SK-N-SH treated with all-trans-retinoic acid at 6 μM for 48 hours (cell line): ENCODE data around the gene COPG2.

Experiments
- ATAC-seq: fragments of 200-7000 bp; cut with Tn5 transposase; 3 replicates; pipeline ENCODE4 v1.9.1; 2020; ENCODE audit warnings: mild to moderate bottlenecking, moderate library complexity
- ARNTL ChIP-seq: fragments of 450-650 bp; formaldehyde crosslinking; IDR thresholded peaks from 2 replicates; pipeline ENCODE4 v1.5.0; 2020; ENCODE audit warnings: low read depth, mild to moderate bottlenecking, moderate library complexity, borderline replicate concordance
- BACH2 ChIP-seq: fragments of 250-450 bp; sonication (Bioruptor Pico); IDR thresholded peaks from 2 replicates; pipeline ENCODE4 v1.9.0; 2021; ENCODE audit warnings: mild to moderate bottlenecking, borderline replicate concordance
- CREB5 ChIP-seq: fragments of 250-450 bp; sonication (Bioruptor Pico); IDR thresholded peaks from 2 replicates; pipeline ENCODE4 v1.5.1; 2020; ENCODE audit warnings: low read depth, mild to moderate bottlenecking, moderate library complexity
- CSDC2 ChIP-seq: fragments of 250-450 bp; sonication (Bioruptor Pico); IDR thresholded peaks from 2 replicates; pipeline ENCODE4 v1.5.0; 2020; ENCODE audit warnings: mild to moderate bottlenecking, moderate library complexity
- ESRRG ChIP-seq: fragments of 250-450 bp; sonication (Bioruptor Pico); IDR thresholded peaks from 2 replicates; pipeline ENCODE4 v1.6.1; 2021; ENCODE audit warnings: mild to moderate bottlenecking
- PATZ1 ChIP-seq: fragments of 250-450 bp; sonication (Bioruptor Pico); IDR thresholded peaks from 2 replicates; pipeline ENCODE4 v1.8.0; 2020; ENCODE audit warnings: mild to moderate bottlenecking, moderate library complexity, borderline replicate concordance
- POU6F1 ChIP-seq: fragments of 250-450 bp; sonication (Bioruptor Pico); IDR thresholded peaks from 2 replicates; pipeline ENCODE4 v1.8.0; 2021; ENCODE audit warnings: low read depth, mild to moderate bottlenecking, moderate library complexity, borderline replicate concordance
- SNAI2 ChIP-seq: fragments of 250-450 bp; sonication (Bioruptor Pico); IDR thresholded peaks from 2 replicates; pipeline ENCODE4 v1.5.0; 2020; ENCODE audit warnings: mild to moderate bottlenecking, moderate library complexity
- TOX ChIP-seq: fragments of 250-450 bp; sonication (Bioruptor Pico); IDR thresholded peaks from 2 replicates; pipeline ENCODE4 v1.8.0; 2021; ENCODE audit warnings: mild to moderate bottlenecking, moderate library complexity, borderline replicate concordance
- TSHZ2 ChIP-seq: fragments of 250-450 bp; sonication (Bioruptor Pico); IDR thresholded peaks from 2 replicates; pipeline ENCODE4 v1.5.0; 2020; ENCODE audit warnings: mild to moderate bottlenecking, moderate library complexity
- ZFP3 ChIP-seq: fragments of 250-450 bp; sonication (Bioruptor Pico); IDR thresholded peaks from 2 replicates; pipeline ENCODE4 v1.5.0; 2020; ENCODE audit warnings: mild to moderate bottlenecking, moderate library complexity
- ZNF565 ChIP-seq: fragments of 450-650 bp; formaldehyde crosslinking; conservative IDR thresholded peaks from 2 replicates; pipeline ENCODE4 v1.5.0; 2020; ENCODE audit warnings: low read depth, mild to moderate bottlenecking, moderate library complexity
- ZNF70 ChIP-seq: fragments of 450-650 bp; formaldehyde crosslinking; IDR thresholded peaks from 2 replicates; pipeline ENCODE4 v1.5.0; 2020; ENCODE audit warnings: mild to moderate bottlenecking, moderate library complexity
- TF ChIP-seq, protein P1 (sequence below): fragments of 250-450 bp; sonication (Bioruptor Pico); IDR thresholded peaks from 2 replicates; pipeline ENCODE4 v1.5.1; 2021; ENCODE audit warnings: mild to moderate bottlenecking, moderate library complexity

The COPG2 gene

GRCh38 chr7:130668258-130669084 lies at the start of gene COPG2:
TSS of gene COPG2 (minus strand) at chr7:130668748. CDS start at chr7:130668668, 80 bp downstream.
- TF ChIP-seq CREB5 (CRISPR knock-in tag) (no peak), POU6F1 (CRISPR knock-in tag) (no peak), BACH2 (CRISPR knock-in tag) (no peak), PATZ1 (CRISPR knock-in tag) (peak; percentile 28; the same call in 1 of the 2 replicates), CSDC2 (CRISPR knock-in tag) (no peak), TOX (no peak), SNAI2 (CRISPR knock-in tag) (no peak), TSHZ2 (CRISPR knock-in tag) (no peak)
- ATAC-seq: peak; percentile 99

- ATAC-seq: no peak
- TF ChIP-seq, protein P1, sequence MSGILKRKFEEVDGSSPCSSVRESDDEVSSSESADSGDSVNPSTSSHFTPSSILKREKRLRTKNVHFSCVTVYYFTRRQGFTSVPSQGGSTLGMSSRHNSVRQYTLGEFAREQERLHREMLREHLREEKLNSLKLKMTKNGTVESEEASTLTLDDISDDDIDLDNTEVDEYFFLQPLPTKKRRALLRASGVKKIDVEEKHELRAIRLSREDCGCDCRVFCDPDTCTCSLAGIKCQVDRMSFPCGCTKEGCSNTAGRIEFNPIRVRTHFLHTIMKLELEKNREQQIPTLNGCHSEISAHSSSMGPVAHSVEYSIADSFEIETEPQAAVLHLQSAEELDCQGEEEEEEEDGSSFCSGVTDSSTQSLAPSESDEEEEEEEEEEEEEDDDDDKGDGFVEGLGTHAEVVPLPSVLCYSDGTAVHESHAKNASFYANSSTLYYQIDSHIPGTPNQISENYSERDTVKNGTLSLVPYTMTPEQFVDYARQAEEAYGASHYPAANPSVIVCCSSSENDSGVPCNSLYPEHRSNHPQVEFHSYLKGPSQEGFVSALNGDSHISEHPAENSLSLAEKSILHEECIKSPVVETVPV: no peak
- TF ChIP-seq ARNTL (CRISPR knock-in tag): no peak
- TF ChIP-seq PATZ1 (CRISPR knock-in tag): no peak
- no peak for TF ChIP-seq CREB5 (CRISPR knock-in tag)
- TF ChIP-seq ZNF565 (CRISPR knock-in tag): no peak
- TF ChIP-seq ZNF70 (CRISPR knock-in tag): no peak
- TF ChIP-seq ZFP3 (CRISPR knock-in tag): no peak
- TF ChIP-seq SNAI2 (CRISPR knock-in tag): no peak
Measured at GRCh38 chr7:130712416-130712815, 43.9 kb upstream of the COPG2 start.

- no peak for ATAC-seq
- TF ChIP-seq ESRRG (CRISPR knock-in tag) (no peak), SNAI2 (CRISPR knock-in tag) (no peak)
Measured at GRCh38 chr7:130708766-130709165, 40.2 kb upstream of the COPG2 start.
